Testis (tissue), 3 donors: ENCODE measurements around the gene ADAP1. TPM values are rescaled to one million over a fixed set of nuclear protein-coding genes. Genes with fewer than 3 reads are reported as not detected.

Experiments used
- DNase-seq: peaks from one replicate; pipeline ENCODE4 v3.0.0-alpha.2; 2019
- H3K27ac ChIP-seq, 2 donors: fragments of 200-600 bp; sonication (generic); one replicate each; pipeline ENCODE4 v1.5.1; 2019
- H3K27me3 ChIP-seq: fragments of 200-600 bp; sonication (generic); one replicate; pipeline ENCODE4 v1.5.1; 2019
- H3K36me3 ChIP-seq: fragments of 200-600 bp; sonication (generic); one replicate; pipeline ENCODE4 v1.5.1; 2017; ENCODE audit warnings: low read depth; ENCODE audit errors: missing control alignments
- H3K4me1 ChIP-seq: fragments of 200-600 bp; sonication (generic); one replicate; pipeline ENCODE4 v1.5.1; 2019
- H3K4me3 ChIP-seq, 2 donors: fragments of 200-600 bp; sonication (generic); one replicate each; pipeline ENCODE4 v1.5.1; 2017 to 2019
- H3K9me3 ChIP-seq: fragments of 200-600 bp; sonication (generic); one replicate; pipeline ENCODE4 v1.5.1; 2017
- CTCF ChIP-seq, 3 experiments: fragments of 450-650 bp in 2 of 3; fragments of 200-600 bp in 1 of 3; sonication (generic) in 1 of 3; IDR thresholded peaks; one replicate each; pipeline ENCODE4 v1.5.1; 2016 to 2019; ENCODE audit warnings: antibody characterized with exemption in 3 of 3, mild to moderate bottlenecking in 2 of 3, moderate library complexity in 1 of 3
- POLR2A ChIP-seq: fragments of 450-650 bp; IDR thresholded peaks from one replicate; pipeline ENCODE4 v1.6.1; 2017; ENCODE audit warnings: antibody characterized with exemption, mild to moderate bottlenecking, moderate library complexity
- WGBS, 2 donors: methylation state at CpG; one replicate each; pipeline ENCODE4 v1.1.5; 2018; 5-methylcytosine and 5-hydroxymethylcytosine counted together
- intact Hi-C: fragments of 100-400 bp; cut with DNase I; formaldehyde crosslinking; loops from one replicate; pipeline ENCODE4 v1.15.1; 2023; ENCODE audit warnings: low total_unique reads
- polyA plus RNA-seq: library from polyadenylated mRNA; stranded (reverse); fragments of 350-450 nt; fragmentation: Illumina TruSeq; extraction: RNeasy Lipid Tissue Mini Kit (QIAGEN cat#74804); gene quantifications from one replicate; pipeline ENCODE4 v1.2.3, GENCODE V29; 2014; ENCODE audit warnings: low read depth, low replicate concordance; ENCODE audit not compliant: insufficient read depth
- total RNA-seq, 2 donors: library from RNA; depleted of rRNA; stranded (reverse); fragments of >200 nt; gene quantifications; one replicate each; pipeline ENCODE4 v1.2.3, GENCODE V29; 2016

ADAP1 gene
- total and polyA plus RNA-seq, 3 donors from 2014 or later, result 2.4 to 10.9 (median 6.1) TPM

- Histone ChIP-seq H3K36me3 (no peaks in the 10 kb centered on the region), H3K9me3 (no peaks in the 10 kb centered on the region), H3K4me3 (no peak overlapping the region), H3K4me1 (peaks cover 7% of the 10 kb centered on the region), H3K27ac (no peak overlapping the region), H3K27me3 (no peaks in the 10 kb centered on the region)
- WGBS, 2 donors, result 76 to 80% methylated on average over 29 of the region's 29 CpGs
- TF ChIP-seq CTCF (IDR thresholded peaks at IDR 0.05) (no peak), POLR2A (no peak)
- intact Hi-C loops, result no loop called here
- DNase-seq, result no peak
Observed at GRCh38 chr7:930975-931758, 23.3 kb downstream of the ADAP1 start.

- H3K27me3 ChIP-seq, result no peaks in the 10 kb centered on the region
- intact Hi-C loops, result no loop called here
- H3K4me3 ChIP-seq, result no peak overlapping the region
- H3K4me1 ChIP-seq, result peaks cover 7% of the 10 kb centered on the region
- no peak overlapping the region for H3K27ac ChIP-seq
- TF ChIP-seq CTCF (IDR thresholded peaks at IDR 0.05), result no peak
- TF ChIP-seq POLR2A, result no peak
- no peaks in the 10 kb centered on the region for H3K36me3 ChIP-seq
- 87 to 90% methylated on average over 14 of the region's 14 CpGs for WGBS, 2 donors
- no peaks in the 10 kb centered on the region for H3K9me3 ChIP-seq
- no peak for DNase-seq
Observed at GRCh38 chr7:929311-929711, 25.2 kb downstream of the ADAP1 start.

- no peak for DNase-seq
- H3K27me3 ChIP-seq, result no peaks in the 10 kb centered on the region
- H3K9me3 ChIP-seq, result no peaks in the 10 kb centered on the region
- no peak overlapping the region for H3K27ac ChIP-seq
- no peaks in the 10 kb centered on the region for H3K36me3 ChIP-seq
- TF ChIP-seq POLR2A (no peak), CTCF (IDR thresholded peaks at IDR 0.05) (no peak)
- intact Hi-C loops, result no loop called here
- 83 to 87% methylated on average over 20 to 21 of the region's 21 CpGs for WGBS, 2 donors
- no peak overlapping the region for H3K4me3 ChIP-seq
- H3K4me1 ChIP-seq, result peaks cover 7% of the 10 kb centered on the region
Observed at GRCh38 chr7:927031-927671, 27.3 kb downstream of the ADAP1 start.

- H3K27ac ChIP-seq, result no peak overlapping the region
- WGBS, 2 donors, result 69 to 72% methylated on average over 4 to 47 of the region's 47 CpGs
- no peaks in the 10 kb centered on the region for H3K36me3 ChIP-seq
- no peaks in the 10 kb centered on the region for H3K9me3 ChIP-seq
- intact Hi-C loops, result no loop called here
- no peak overlapping the region for H3K4me3 ChIP-seq
- H3K4me1 ChIP-seq, result peaks cover 7% of the 10 kb centered on the region
- TF ChIP-seq POLR2A (no peak), CTCF (IDR thresholded peaks at IDR 0.05) (no peak)
- H3K27me3 ChIP-seq, result no peaks in the 10 kb centered on the region
- no peak for DNase-seq
Observed at GRCh38 chr7:926061-927030, 28.1 kb downstream of the ADAP1 start.
